ENCODE data around the gene TEP1. TPM values are rescaled to one million over a fixed set of nuclear protein-coding genes. Genes with fewer than 3 reads are reported as not detected.

The TEP1 gene
- total RNA-seq, 4 donors from 2014 or later: 17.2 to 28.8 (median 22.9) TPM

DNA sequence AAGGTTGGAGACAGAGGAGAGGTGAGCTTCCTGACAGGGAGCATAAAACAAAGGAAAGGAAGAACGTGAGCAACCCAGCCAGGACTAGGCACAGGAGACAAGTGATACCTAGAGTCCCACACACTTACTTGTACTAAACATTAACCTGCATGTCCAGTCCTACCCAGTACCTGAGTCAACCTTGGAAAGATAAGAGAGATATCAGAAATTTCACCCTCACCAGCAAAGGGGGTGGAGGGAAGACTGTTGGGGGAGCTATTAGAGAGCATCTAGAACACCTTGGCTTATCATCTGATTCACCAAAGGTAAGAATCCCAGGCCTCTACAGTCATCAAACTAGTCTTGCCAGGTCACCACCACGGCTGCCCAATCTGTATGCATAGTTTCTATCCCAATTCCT, 11.6 kb upstream of the TEP1 start:
- peaks cover 0 to 3% (median 0%) of the 10 kb centered on the region in 4 donors for H3K27me3 ChIP-seq
- H3K4me3 ChIP-seq: no peak overlapping the region
- TF ChIP-seq POLR2A (IDR thresholded peaks at IDR 0.05; ENCODE audit: low read depth) (no peak), EP300 (IDR thresholded peaks at IDR 0.05) (no peak), POLR2AphosphoS5 (IDR thresholded peaks at IDR 0.05) (no peak)
- TF ChIP-seq, protein P1, sequence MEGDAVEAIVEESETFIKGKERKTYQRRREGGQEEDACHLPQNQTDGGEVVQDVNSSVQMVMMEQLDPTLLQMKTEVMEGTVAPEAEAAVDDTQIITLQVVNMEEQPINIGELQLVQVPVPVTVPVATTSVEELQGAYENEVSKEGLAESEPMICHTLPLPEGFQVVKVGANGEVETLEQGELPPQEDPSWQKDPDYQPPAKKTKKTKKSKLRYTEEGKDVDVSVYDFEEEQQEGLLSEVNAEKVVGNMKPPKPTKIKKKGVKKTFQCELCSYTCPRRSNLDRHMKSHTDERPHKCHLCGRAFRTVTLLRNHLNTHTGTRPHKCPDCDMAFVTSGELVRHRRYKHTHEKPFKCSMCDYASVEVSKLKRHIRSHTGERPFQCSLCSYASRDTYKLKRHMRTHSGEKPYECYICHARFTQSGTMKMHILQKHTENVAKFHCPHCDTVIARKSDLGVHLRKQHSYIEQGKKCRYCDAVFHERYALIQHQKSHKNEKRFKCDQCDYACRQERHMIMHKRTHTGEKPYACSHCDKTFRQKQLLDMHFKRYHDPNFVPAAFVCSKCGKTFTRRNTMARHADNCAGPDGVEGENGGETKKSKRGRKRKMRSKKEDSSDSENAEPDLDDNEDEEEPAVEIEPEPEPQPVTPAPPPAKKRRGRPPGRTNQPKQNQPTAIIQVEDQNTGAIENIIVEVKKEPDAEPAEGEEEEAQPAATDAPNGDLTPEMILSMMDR (IDR thresholded peaks at IDR 0.05): no peak
- no peak overlapping the region for H3K27ac ChIP-seq (replicated peaks in 1 of 4)
- DNase-seq (ENCODE audit: extremely low spot score): no peak
- peaks cover 0 to 8% (median 0%) of the 10 kb centered on the region in 4 donors for H3K36me3 ChIP-seq
- no peaks in the 10 kb centered on the region for H3K9me3 ChIP-seq
- H3K4me1 ChIP-seq: peaks cover 0 to 8% (median 4%) of the 10 kb centered on the region in 4 donors
- intact Hi-C loops (cut with DNase I): no loop called here
- whole genome bisulfite sequencing: 32% methylated on average over 2 of the region's 2 CpGs

DNA sequence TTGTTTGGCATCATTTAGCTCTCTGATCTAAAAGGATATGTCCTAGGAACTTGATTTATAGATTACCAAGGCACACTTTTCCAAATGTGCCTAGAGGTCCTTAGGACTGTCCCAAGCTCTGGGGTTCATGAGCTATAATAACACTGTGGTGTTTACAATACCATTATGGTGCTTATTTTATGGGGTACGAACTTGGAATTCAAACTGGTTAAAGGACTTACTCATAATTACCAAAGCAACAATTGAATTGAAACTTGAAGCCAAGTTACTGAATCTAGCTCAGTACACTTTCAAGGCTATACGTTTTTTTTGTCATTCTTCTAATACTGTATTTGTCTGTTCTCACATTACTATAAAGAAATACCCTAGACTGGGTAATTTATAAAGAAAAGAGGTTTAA, 9.6 kb upstream of the TEP1 start:
- no peak for DNase-seq (ENCODE audit: extremely low spot score)
- Histone ChIP-seq H3K4me3 (no peak overlapping the region), H3K4me1 (peaks cover 0 to under 1% (median 0%) of the 10 kb centered on the region in 4 donors), H3K9me3 (no peaks in the 10 kb centered on the region), H3K36me3 (no peaks in the 10 kb centered on the region), H3K27ac (replicated peaks in 1 of 4) (no peak overlapping the region), H3K27me3 (peaks cover 0 to 3% (median 0%) of the 10 kb centered on the region in 4 donors)
- intact Hi-C loops (cut with DNase I): no loop called here
- 72% methylated on average over 2 of the region's 2 CpGs for WGBS
- TF ChIP-seq, protein P1 (IDR thresholded peaks at IDR 0.05): no peak
- TF ChIP-seq POLR2AphosphoS5 (IDR thresholded peaks at IDR 0.05) (no peak), EP300 (IDR thresholded peaks at IDR 0.05) (no peak), POLR2A (IDR thresholded peaks at IDR 0.05; ENCODE audit: low read depth) (no peak)

DNA sequence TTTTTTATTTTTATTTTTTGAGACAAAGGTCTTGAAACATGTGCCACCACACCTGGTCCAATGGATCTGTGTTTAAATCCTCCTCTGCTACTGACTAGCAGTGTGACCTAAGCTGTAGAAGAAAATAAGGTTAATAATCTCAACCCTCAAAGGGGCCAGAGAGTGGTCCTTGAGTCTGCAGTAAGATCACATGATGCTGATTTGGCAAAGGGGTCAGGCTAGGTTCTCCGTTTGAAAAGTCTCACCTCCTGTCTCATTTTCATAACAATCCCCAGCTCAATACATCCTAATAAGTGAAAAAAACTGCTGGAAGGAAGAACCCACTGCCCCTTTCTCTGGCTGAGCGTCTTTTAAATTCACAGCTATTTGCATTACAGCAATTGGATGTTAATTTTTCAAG, 8.0 kb upstream of the TEP1 start:
- TF ChIP-seq POLR2AphosphoS5 (IDR thresholded peaks at IDR 0.05) (no peak), POLR2A (IDR thresholded peaks at IDR 0.05; ENCODE audit: low read depth) (no peak), EP300 (IDR thresholded peaks at IDR 0.05) (no peak)
- TF ChIP-seq, protein P1 (IDR thresholded peaks at IDR 0.05): no peak
- Histone ChIP-seq H3K4me1 (no peaks in the 10 kb centered on the region), H3K27ac (replicated peaks in 1 of 4) (no peak overlapping the region), H3K4me3 (no peak overlapping the region), H3K27me3 (peaks cover 0 to 3% (median 0%) of the 10 kb centered on the region in 4 donors), H3K36me3 (no peaks in the 10 kb centered on the region), H3K9me3 (no peaks in the 10 kb centered on the region)
- DNase-seq (ENCODE audit: extremely low spot score): no peak
- intact Hi-C loops (cut with DNase I): no loop called here
- WGBS: 42% methylated on average over 2 of the region's 2 CpGs

DNA sequence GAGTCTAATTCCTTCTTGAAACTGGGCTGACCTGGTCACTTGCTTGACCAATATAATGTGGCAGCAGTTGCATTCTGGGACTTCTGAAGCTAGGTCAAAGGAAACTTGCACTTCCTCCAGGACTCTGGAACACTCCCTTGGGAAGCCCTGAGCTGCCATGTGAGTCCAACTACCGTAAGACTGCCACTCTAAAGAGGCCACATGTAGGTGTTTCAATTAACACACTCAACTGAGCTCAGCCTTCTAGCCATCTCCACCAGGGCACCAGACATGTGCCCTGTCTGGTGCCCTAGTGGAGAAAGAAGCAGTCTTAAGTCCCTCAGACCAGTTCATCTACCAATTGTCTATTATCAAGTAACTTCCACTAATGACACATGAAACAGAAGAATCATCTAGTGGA, 6.1 kb upstream of the TEP1 start:
- H3K27me3 ChIP-seq: peaks cover 0 to 3% (median 0%) of the 10 kb centered on the region in 4 donors
- H3K36me3 ChIP-seq: no peaks in the 10 kb centered on the region
- no peaks in the 10 kb centered on the region for H3K9me3 ChIP-seq
- no peak for TF ChIP-seq POLR2A (IDR thresholded peaks at IDR 0.05; ENCODE audit: low read depth)
- TF ChIP-seq, protein P1 (IDR thresholded peaks at IDR 0.05): no peak
- no peak for TF ChIP-seq EP300 (IDR thresholded peaks at IDR 0.05)
- TF ChIP-seq POLR2AphosphoS5 (IDR thresholded peaks at IDR 0.05): no peak
- WGBS: 63% methylated on average over 1 of the region's 1 CpG
- H3K4me3 ChIP-seq: no peak overlapping the region
- no peak overlapping the region for H3K27ac ChIP-seq (replicated peaks in 1 of 4)
- intact Hi-C loops (cut with DNase I): loop anchor here (5.0 kb wide), 1 partner anchor 33 kb away; the partner anchor contains the start of gene OSGEP
- no peak for DNase-seq (ENCODE audit: extremely low spot score)
- H3K4me1 ChIP-seq: peaks cover 0 to 4% (median 3%) of the 10 kb centered on the region in 4 donors

DNA sequence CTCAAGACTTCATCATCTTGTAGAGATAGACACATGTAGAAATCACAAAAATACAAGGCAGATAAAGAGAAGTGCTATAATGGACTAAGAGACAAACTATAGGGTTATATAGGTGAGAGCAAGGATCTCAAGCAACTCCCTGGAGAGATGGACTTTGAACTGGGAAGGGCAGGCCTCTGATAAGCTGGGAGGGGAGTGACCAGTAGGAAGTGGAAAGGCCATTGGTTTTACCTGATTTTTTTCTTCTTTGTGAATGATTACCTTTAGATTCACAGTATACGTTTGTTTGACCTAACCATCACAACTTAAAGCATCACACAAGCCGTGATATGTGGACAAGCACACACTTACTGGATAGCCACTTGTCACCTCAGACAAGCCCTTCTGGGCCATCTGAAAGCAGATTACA, 5.2 kb upstream of the TEP1 start:
- intact Hi-C loops (cut with DNase I): loop anchor here (5.0 kb wide), 1 partner anchor 34 kb away; the partner anchor contains the start of gene OSGEP
- no peaks in the 10 kb centered on the region for H3K9me3 ChIP-seq
- H3K27me3 ChIP-seq: peaks cover 0 to 3% (median 0%) of the 10 kb centered on the region in 4 donors
- DNase-seq (ENCODE audit: extremely low spot score): no peak
- H3K36me3 ChIP-seq: no peaks in the 10 kb centered on the region
- WGBS: 91% methylated on average over 2 of the region's 2 CpGs
- H3K27ac ChIP-seq (replicated peaks in 1 of 4): no peak overlapping the region
- TF ChIP-seq POLR2AphosphoS5 (IDR thresholded peaks at IDR 0.05): no peak
- TF ChIP-seq, protein P1 (IDR thresholded peaks at IDR 0.05): no peak
- no peak for TF ChIP-seq EP300 (IDR thresholded peaks at IDR 0.05)
- no peak for TF ChIP-seq POLR2A (IDR thresholded peaks at IDR 0.05; ENCODE audit: low read depth)
- H3K4me1 ChIP-seq: peaks cover 8 to 11% (median 11%) of the 10 kb centered on the region in 4 donors
- no peak overlapping the region for H3K4me3 ChIP-seq

Data from esophagus muscularis mucosa (tissue), 4 donors.